Measurements from ENCODE around the gene EEIG1.
"Not testable (repeated sequence)": the region's sequence is repeated elsewhere in the genome, so short reads cannot be mapped to it uniquely, and the experiment has no call there.

The EEIG1 gene

GRCh38 chr9:128026255-128026772 is 45.5 kb upstream of the EEIG1 start:
- Histone ChIP-seq H3K4me3 (replicated peaks; ENCODE audit: insufficient read depth, low read length) (no peak overlapping the region), H3K27ac (replicated peaks) (no peak overlapping the region; the same call in 1 of the 2 replicates), H3K27me3 (ENCODE audit: insufficient read depth, poor library complexity, severe bottlenecking) (no peaks in the 10 kb centered on the region)
- peak in 1 of 2 experiments; percentile 47 for DNase-seq (ENCODE audit: low read depth in 1 of 2, low spot score in 1 of 2)
- no peak for TF ChIP-seq REST (IDR thresholded peaks at IDR 0.05; ENCODE audit: insufficient replicate concordance, low read depth)
- peak; percentile 24; the same call in 1 of the 2 replicates for TF ChIP-seq SPI1 (IDR thresholded peaks at IDR 0.05; ENCODE audit: borderline replicate concordance, low read depth)
- TF ChIP-seq GABPA (IDR thresholded peaks at IDR 0.05; ENCODE audit: low read depth) = no peak
- TF ChIP-seq, protein P1, sequence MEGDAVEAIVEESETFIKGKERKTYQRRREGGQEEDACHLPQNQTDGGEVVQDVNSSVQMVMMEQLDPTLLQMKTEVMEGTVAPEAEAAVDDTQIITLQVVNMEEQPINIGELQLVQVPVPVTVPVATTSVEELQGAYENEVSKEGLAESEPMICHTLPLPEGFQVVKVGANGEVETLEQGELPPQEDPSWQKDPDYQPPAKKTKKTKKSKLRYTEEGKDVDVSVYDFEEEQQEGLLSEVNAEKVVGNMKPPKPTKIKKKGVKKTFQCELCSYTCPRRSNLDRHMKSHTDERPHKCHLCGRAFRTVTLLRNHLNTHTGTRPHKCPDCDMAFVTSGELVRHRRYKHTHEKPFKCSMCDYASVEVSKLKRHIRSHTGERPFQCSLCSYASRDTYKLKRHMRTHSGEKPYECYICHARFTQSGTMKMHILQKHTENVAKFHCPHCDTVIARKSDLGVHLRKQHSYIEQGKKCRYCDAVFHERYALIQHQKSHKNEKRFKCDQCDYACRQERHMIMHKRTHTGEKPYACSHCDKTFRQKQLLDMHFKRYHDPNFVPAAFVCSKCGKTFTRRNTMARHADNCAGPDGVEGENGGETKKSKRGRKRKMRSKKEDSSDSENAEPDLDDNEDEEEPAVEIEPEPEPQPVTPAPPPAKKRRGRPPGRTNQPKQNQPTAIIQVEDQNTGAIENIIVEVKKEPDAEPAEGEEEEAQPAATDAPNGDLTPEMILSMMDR (IDR thresholded peaks at IDR 0.05; ENCODE audit: insufficient read depth, low read length) = no peak
- no peak for TF ChIP-seq POLR2AphosphoS5 (IDR thresholded peaks at IDR 0.05; ENCODE audit: low read depth)

- no peak for DNase-seq (ENCODE audit: low read depth in 1 of 2, low spot score in 1 of 2)
- Histone ChIP-seq H3K27ac (replicated peaks) (no peak overlapping the region), H3K27me3 (ENCODE audit: insufficient read depth, poor library complexity, severe bottlenecking) (no peaks in the 10 kb centered on the region), H3K4me3 (replicated peaks; ENCODE audit: insufficient read depth, low read length) (no peak overlapping the region)
- TF ChIP-seq POLR2AphosphoS5 (IDR thresholded peaks at IDR 0.05; ENCODE audit: low read depth) (no peak), SPI1 (IDR thresholded peaks at IDR 0.05; ENCODE audit: borderline replicate concordance, low read depth) (no peak)
Observed at GRCh38 chr9:128025736-128026135, 44.9 kb upstream of the EEIG1 start.

GRCh38 chr9:128024761-128025308 is 44.0 kb upstream of the EEIG1 start:
- Histone ChIP-seq H3K27ac (replicated peaks) (no peak overlapping the region), H3K27me3 (ENCODE audit: insufficient read depth, poor library complexity, severe bottlenecking) (no peaks in the 10 kb centered on the region), H3K4me3 (replicated peaks; ENCODE audit: insufficient read depth, low read length) (no peak overlapping the region)
- no peak for DNase-seq (ENCODE audit: low read depth in 1 of 2, low spot score in 1 of 2)
- TF ChIP-seq SPI1 (IDR thresholded peaks at IDR 0.05; ENCODE audit: borderline replicate concordance, low read depth) (no peak), GABPA (IDR thresholded peaks at IDR 0.05; ENCODE audit: low read depth) (no peak), REST (IDR thresholded peaks at IDR 0.05; ENCODE audit: insufficient replicate concordance, low read depth) (no peak), POLR2AphosphoS5 (IDR thresholded peaks at IDR 0.05; ENCODE audit: low read depth) (no peak)
- TF ChIP-seq, protein P1 (IDR thresholded peaks at IDR 0.05; ENCODE audit: insufficient read depth, low read length) = no peak

DNA sequence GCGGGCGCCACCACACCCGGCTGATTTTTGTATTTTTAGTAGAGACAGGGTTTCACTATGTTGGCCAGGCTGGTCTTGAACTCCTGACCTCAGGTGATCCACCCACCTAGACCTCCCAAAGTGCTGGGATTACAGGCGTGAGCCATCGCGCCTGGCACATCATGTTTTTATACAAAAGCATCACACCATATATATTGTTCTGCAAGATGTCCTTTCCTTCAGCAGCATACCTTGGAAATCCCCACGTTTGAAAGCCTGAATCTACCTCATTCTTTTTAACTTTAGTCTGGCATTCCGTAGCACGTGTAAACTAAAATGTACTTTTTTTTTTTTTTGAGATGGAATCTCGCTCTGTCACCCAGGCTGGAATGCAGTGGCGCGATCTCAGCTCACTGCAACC is 42.9 kb upstream of the EEIG1 start:
- not testable (repeated sequence) for H3K27ac ChIP-seq (replicated peaks); H3K4me3 ChIP-seq (replicated peaks; ENCODE audit: insufficient read depth, low read length); DNase-seq (ENCODE audit: low read depth in 1 of 2, low spot score in 1 of 2); H3K27me3 ChIP-seq (ENCODE audit: insufficient read depth, poor library complexity, severe bottlenecking)

DNA sequence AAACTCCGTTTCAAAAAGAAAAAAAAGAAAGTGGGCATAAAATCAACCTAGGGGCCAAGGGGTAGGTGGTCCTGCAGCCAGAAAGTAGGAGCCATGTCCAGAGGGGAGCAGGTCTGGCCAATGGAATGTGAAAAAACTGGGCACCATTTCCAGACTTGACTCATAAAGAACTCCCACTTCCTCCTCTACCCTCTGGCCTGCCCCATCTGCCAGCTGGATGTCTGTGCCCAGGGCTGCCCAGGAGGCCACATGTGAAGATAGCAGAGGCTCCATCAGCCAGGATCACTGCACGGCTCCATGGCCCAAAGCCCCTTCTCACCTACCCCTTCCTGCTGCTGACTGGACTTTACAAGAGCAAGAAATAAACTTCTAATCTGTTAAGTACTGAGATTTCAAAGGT is 42.1 kb upstream of the EEIG1 start:
- H3K4me3 ChIP-seq (replicated peaks; ENCODE audit: insufficient read depth, low read length) = no peak overlapping the region
- no peaks in the 10 kb centered on the region for H3K27me3 ChIP-seq (ENCODE audit: insufficient read depth, poor library complexity, severe bottlenecking)
- TF ChIP-seq SPI1 (IDR thresholded peaks at IDR 0.05; ENCODE audit: borderline replicate concordance, low read depth) (peak; percentile 25; the same call in 1 of the 2 replicates), POLR2AphosphoS5 (IDR thresholded peaks at IDR 0.05; ENCODE audit: low read depth) (no peak)
- TF ChIP-seq, protein P1 (IDR thresholded peaks at IDR 0.05; ENCODE audit: insufficient read depth, low read length) = no peak
- H3K27ac ChIP-seq (replicated peaks) = no peak overlapping the region
- no peak for DNase-seq (ENCODE audit: low read depth in 1 of 2, low spot score in 1 of 2)

Measured in HL-60 (cell line).